SK-N-SH treated with all-trans-retinoic acid at 6 μM for 48 hours (cell line): ENCODE measurements around the gene ITIH2.
A peak's percentile ranks its signal among the peaks of the same experiment; 100 is the strongest.

Experiments used
- ATAC-seq: fragments of 200-7000 bp; cut with Tn5 transposase; 3 replicates; pipeline ENCODE4 v1.9.1; 2020; ENCODE audit warnings: mild to moderate bottlenecking, moderate library complexity
- ARNTL ChIP-seq: fragments of 450-650 bp; formaldehyde crosslinking; IDR thresholded peaks from 2 replicates; pipeline ENCODE4 v1.5.0; 2020; ENCODE audit warnings: low read depth, mild to moderate bottlenecking, moderate library complexity, borderline replicate concordance
- BACH2 ChIP-seq: fragments of 250-450 bp; sonication (Bioruptor Pico); IDR thresholded peaks from 2 replicates; pipeline ENCODE4 v1.9.0; 2021; ENCODE audit warnings: mild to moderate bottlenecking, borderline replicate concordance
- CREB5 ChIP-seq: fragments of 250-450 bp; sonication (Bioruptor Pico); IDR thresholded peaks from 2 replicates; pipeline ENCODE4 v1.5.1; 2020; ENCODE audit warnings: low read depth, mild to moderate bottlenecking, moderate library complexity
- CSRNP3 ChIP-seq: fragments of 250-450 bp; sonication (Bioruptor Pico); IDR thresholded peaks from 2 replicates; pipeline ENCODE4 v1.5.1; 2021; ENCODE audit warnings: mild to moderate bottlenecking, moderate library complexity
- ESRRG ChIP-seq: fragments of 250-450 bp; sonication (Bioruptor Pico); IDR thresholded peaks from 2 replicates; pipeline ENCODE4 v1.6.1; 2021; ENCODE audit warnings: mild to moderate bottlenecking
- GLIS3 ChIP-seq: fragments of 250-450 bp; sonication (Bioruptor Pico); IDR thresholded peaks from 2 replicates; pipeline ENCODE4 v1.5.0; 2020; ENCODE audit warnings: mild to moderate bottlenecking, moderate library complexity
- ISL1 ChIP-seq: fragments of 250-450 bp; sonication (Bioruptor Pico); IDR thresholded peaks from 2 replicates; pipeline ENCODE4 v2.1.2; 2022; ENCODE audit warnings: mild to moderate bottlenecking, moderate library complexity
- OSR1 ChIP-seq: fragments of 250-450 bp; sonication (Bioruptor Pico); IDR thresholded peaks from 2 replicates; pipeline ENCODE4 v1.8.0; 2022; ENCODE audit warnings: moderate library complexity, mild to moderate bottlenecking, inconsistent platforms
- PPARA ChIP-seq: fragments of 250-450 bp; sonication (Bioruptor Pico); IDR thresholded peaks from 2 replicates; pipeline ENCODE4 v1.5.0; 2020; ENCODE audit warnings: mild to moderate bottlenecking, borderline replicate concordance
- RARB ChIP-seq: fragments of 250-450 bp; sonication (Bioruptor Pico); IDR thresholded peaks from 2 replicates; pipeline ENCODE4 v1.8.0; 2021; ENCODE audit warnings: mild to moderate bottlenecking, moderate library complexity
- SNAI2 ChIP-seq: fragments of 250-450 bp; sonication (Bioruptor Pico); IDR thresholded peaks from 2 replicates; pipeline ENCODE4 v1.5.0; 2020; ENCODE audit warnings: mild to moderate bottlenecking, moderate library complexity
- TCF4 ChIP-seq: fragments of 250-450 bp; sonication (Bioruptor Pico); IDR thresholded peaks from 2 replicates; pipeline ENCODE4 v1.8.0; 2021; ENCODE audit warnings: mild to moderate bottlenecking, moderate library complexity, borderline replicate concordance
- TOX ChIP-seq: fragments of 250-450 bp; sonication (Bioruptor Pico); IDR thresholded peaks from 2 replicates; pipeline ENCODE4 v1.8.0; 2021; ENCODE audit warnings: mild to moderate bottlenecking, moderate library complexity, borderline replicate concordance
- ZFP30 ChIP-seq: fragments of 450-650 bp; formaldehyde crosslinking; IDR thresholded peaks from 2 replicates; pipeline ENCODE4 v1.5.0; 2022; ENCODE audit warnings: mild to moderate bottlenecking, moderate library complexity
- ZNF565 ChIP-seq: fragments of 450-650 bp; formaldehyde crosslinking; conservative IDR thresholded peaks from 2 replicates; pipeline ENCODE4 v1.5.0; 2020; ENCODE audit warnings: low read depth, mild to moderate bottlenecking, moderate library complexity
- ZNF70 ChIP-seq: fragments of 450-650 bp; formaldehyde crosslinking; IDR thresholded peaks from 2 replicates; pipeline ENCODE4 v1.5.0; 2020; ENCODE audit warnings: mild to moderate bottlenecking, moderate library complexity
- ZNF8 ChIP-seq: fragments of 450-650 bp; formaldehyde crosslinking; IDR thresholded peaks from 2 replicates; pipeline ENCODE4 v1.5.0; 2020; ENCODE audit warnings: mild to moderate bottlenecking, moderate library complexity
- TF ChIP-seq, protein P1 (sequence below): fragments of 250-450 bp; sonication (Bioruptor Pico); IDR thresholded peaks from 2 replicates; pipeline ENCODE4 v1.5.0; 2020; ENCODE audit warnings: mild to moderate bottlenecking, moderate library complexity
- TF ChIP-seq, protein P2 (sequence below): fragments of 250-450 bp; sonication (Bioruptor Pico); IDR thresholded peaks from 2 replicates; pipeline ENCODE4 v1.8.0; 2021; ENCODE audit warnings: low read depth, mild to moderate bottlenecking, moderate library complexity, borderline replicate concordance

Gene ITIH2

DNA sequence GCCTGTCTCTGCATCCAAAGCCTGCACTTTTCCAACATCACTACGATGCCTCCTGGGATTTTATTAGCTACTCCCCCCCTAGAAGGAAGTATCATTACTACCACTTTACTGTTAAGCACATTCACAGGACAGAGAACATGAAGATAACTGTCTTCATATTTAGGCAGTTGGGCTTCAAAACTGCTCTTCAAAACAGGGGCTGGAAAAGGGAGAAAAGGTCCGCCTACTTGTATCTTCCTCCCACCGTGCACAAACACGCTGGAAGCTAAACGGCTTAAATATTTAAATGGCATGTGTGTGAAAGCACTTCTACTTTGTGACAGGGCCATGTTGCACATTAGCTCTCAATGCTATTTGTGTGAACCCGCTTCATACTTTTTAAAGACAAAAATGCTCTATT lies 37.3 kb upstream of the ITIH2 start:
- TF ChIP-seq ESRRG (CRISPR knock-in tag) (no peak), PPARA (no peak), BACH2 (CRISPR knock-in tag) (no peak), ZNF565 (CRISPR knock-in tag) (no peak), ZNF70 (CRISPR knock-in tag) (no peak), CREB5 (CRISPR knock-in tag) (no peak), TOX (CRISPR knock-in tag) (no peak), ARNTL (CRISPR knock-in tag) (no peak)
- TF ChIP-seq, protein P1, sequence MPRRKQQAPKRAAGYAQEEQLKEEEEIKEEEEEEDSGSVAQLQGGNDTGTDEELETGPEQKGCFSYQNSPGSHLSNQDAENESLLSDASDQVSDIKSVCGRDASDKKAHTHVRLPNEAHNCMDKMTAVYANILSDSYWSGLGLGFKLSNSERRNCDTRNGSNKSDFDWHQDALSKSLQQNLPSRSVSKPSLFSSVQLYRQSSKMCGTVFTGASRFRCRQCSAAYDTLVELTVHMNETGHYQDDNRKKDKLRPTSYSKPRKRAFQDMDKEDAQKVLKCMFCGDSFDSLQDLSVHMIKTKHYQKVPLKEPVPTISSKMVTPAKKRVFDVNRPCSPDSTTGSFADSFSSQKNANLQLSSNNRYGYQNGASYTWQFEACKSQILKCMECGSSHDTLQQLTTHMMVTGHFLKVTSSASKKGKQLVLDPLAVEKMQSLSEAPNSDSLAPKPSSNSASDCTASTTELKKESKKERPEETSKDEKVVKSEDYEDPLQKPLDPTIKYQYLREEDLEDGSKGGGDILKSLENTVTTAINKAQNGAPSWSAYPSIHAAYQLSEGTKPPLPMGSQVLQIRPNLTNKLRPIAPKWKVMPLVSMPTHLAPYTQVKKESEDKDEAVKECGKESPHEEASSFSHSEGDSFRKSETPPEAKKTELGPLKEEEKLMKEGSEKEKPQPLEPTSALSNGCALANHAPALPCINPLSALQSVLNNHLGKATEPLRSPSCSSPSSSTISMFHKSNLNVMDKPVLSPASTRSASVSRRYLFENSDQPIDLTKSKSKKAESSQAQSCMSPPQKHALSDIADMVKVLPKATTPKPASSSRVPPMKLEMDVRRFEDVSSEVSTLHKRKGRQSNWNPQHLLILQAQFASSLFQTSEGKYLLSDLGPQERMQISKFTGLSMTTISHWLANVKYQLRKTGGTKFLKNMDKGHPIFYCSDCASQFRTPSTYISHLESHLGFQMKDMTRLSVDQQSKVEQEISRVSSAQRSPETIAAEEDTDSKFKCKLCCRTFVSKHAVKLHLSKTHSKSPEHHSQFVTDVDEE (CRISPR knock-in tag), result no peak
- TF ChIP-seq, all 23 proteins: peak for 0

DNA sequence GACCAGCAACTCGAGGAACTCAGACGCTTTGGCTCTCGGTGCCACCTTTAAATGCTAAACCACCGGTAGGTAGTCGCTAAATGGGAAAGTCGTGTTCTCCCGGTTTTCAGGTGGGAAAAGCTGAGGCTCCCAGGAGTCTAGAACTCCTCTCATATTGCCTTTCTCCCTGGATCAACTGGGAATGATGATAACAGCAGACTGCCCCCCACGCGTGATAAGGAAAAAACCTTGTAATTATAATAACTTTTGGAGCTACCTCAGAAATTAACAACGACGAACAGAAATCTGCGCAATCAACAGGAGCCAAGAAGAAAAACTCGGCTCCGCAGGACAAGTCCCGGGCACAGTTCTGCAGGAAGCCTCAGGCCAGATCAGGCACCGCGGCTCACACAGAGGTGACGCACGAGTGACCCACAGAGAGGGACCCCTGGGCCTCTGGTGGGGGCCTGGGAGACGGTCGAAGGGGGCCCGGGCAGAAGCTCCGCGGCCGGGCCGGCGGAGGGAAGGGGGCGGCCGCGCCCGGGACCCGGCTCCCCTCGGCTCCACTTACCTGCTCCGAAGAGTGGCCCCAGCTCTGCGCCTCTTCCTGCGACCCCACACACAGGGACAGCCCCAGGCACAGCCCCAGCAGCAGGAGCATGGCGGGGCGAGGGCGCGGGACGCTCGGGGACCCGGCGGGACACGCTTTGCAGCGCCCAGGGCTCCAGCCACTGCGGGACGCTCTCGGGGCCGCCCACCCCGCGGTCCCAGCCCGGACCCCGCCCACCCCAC lies 36.7 kb upstream of the ITIH2 start, which contains the start of gene ITIH5:
TSS of gene ITIH5 (minus strand) at position 714 of the 771 bp plus-strand sequence. CDS start at position 640, 74 bp downstream.
- ATAC-seq, result peak; percentile 57
- TF ChIP-seq RARB (CRISPR knock-in tag) (no peak), TCF4 (no peak), ZNF8 (CRISPR knock-in tag) (no peak), OSR1 (no peak), ARNTL (CRISPR knock-in tag) (no peak), ZNF70 (CRISPR knock-in tag) (no peak), ZNF565 (CRISPR knock-in tag) (no peak)

More for the DNA sequence above, 37.3 kb upstream of the ITIH2 start:
- ATAC-seq, result no peak

- no peak for TF ChIP-seq CSRNP3 (CRISPR knock-in tag)
- ATAC-seq, result no peak
Observed at GRCh38 chr10:7667262-7668141, 35.6 kb upstream of the ITIH2 start.

- ATAC-seq, result no peak
- TF ChIP-seq TOX (CRISPR knock-in tag) (no peak), GLIS3 (CRISPR knock-in tag) (no peak), ZNF70 (CRISPR knock-in tag) (no peak), CSRNP3 (CRISPR knock-in tag) (no peak), SNAI2 (no peak), ZFP30 (CRISPR knock-in tag) (no peak), CREB5 (CRISPR knock-in tag) (no peak), ISL1 (CRISPR knock-in tag) (no peak), ESRRG (CRISPR knock-in tag) (no peak), TCF4 (no peak)
- TF ChIP-seq, protein P2, sequence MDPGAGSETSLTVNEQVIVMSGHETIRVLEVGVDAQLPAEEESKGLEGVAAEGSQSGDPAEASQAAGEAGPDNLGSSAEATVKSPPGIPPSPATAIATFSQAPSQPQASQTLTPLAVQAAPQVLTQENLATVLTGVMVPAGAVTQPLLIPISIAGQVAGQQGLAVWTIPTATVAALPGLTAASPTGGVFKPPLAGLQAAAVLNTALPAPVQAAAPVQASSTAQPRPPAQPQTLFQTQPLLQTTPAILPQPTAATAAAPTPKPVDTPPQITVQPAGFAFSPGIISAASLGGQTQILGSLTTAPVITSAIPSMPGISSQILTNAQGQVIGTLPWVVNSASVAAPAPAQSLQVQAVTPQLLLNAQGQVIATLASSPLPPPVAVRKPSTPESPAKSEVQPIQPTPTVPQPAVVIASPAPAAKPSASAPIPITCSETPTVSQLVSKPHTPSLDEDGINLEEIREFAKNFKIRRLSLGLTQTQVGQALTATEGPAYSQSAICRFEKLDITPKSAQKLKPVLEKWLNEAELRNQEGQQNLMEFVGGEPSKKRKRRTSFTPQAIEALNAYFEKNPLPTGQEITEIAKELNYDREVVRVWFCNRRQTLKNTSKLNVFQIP (CRISPR knock-in tag), result no peak
- TF ChIP-seq, protein P1 (CRISPR knock-in tag), result no peak
- TF ChIP-seq, all 23 proteins: peak for 0
Observed at GRCh38 chr10:7670157-7670556, 33.0 kb upstream of the ITIH2 start.
